ENCODE results near the gene FOXD1. TPM values are rescaled to one million over a fixed set of nuclear protein-coding genes. Genes with fewer than 3 reads are reported as not detected.
A peak's percentile ranks its signal among the peaks of the same experiment; 100 is the strongest.

The FOXD1 gene
- total and polyA plus RNA-seq, 3 donors from 2014 or later, result 7.4 to 12.8 (median 9.1) TPM

DNA sequence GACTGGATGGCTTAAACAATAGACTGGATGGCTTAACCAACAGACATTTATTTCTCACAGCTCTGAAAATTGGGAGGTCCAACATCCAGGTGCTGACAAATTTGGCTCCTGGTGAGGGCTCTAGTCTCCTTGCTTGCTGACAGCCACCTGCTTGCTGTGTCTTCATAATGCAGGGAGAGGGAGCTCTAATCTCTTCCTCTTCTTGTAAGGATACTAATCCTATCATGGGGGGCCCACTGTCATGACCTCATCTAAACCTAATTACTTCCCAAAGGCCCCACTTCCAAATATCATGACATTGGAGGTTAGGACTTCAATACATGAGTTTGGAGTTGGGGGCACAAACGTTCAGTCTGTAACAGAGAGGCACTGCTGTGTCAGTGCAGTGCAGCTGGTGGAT, 26.4 kb downstream of the FOXD1 start:
- Histone ChIP-seq H3K4me1 (no peaks in the 10 kb centered on the region), H3K4me3 (no peak overlapping the region), H3K27ac (no peak overlapping the region), H3K27me3 (no peaks in the 10 kb centered on the region), H3K36me3 (ENCODE audit: low read depth, missing control alignments) (no peaks in the 10 kb centered on the region), H3K9me3 (no peaks in the 10 kb centered on the region)
- DNase-seq, result no peak
- intact Hi-C loops (cut with DNase I; ENCODE audit: low total_unique reads), result no loop called here
- no peak for TF ChIP-seq POLR2A (IDR thresholded peaks at IDR 0.05)
- TF ChIP-seq, protein P1, sequence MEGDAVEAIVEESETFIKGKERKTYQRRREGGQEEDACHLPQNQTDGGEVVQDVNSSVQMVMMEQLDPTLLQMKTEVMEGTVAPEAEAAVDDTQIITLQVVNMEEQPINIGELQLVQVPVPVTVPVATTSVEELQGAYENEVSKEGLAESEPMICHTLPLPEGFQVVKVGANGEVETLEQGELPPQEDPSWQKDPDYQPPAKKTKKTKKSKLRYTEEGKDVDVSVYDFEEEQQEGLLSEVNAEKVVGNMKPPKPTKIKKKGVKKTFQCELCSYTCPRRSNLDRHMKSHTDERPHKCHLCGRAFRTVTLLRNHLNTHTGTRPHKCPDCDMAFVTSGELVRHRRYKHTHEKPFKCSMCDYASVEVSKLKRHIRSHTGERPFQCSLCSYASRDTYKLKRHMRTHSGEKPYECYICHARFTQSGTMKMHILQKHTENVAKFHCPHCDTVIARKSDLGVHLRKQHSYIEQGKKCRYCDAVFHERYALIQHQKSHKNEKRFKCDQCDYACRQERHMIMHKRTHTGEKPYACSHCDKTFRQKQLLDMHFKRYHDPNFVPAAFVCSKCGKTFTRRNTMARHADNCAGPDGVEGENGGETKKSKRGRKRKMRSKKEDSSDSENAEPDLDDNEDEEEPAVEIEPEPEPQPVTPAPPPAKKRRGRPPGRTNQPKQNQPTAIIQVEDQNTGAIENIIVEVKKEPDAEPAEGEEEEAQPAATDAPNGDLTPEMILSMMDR (IDR thresholded peaks at IDR 0.05), result no peak
- WGBS, 2 donors, result 86 to 88% methylated on average over 1 of the region's 1 CpG

GRCh38 chr5:73420666-73421065, 27.9 kb downstream of the FOXD1 start:
- H3K27me3 ChIP-seq, result no peaks in the 10 kb centered on the region
- no peak overlapping the region for H3K4me3 ChIP-seq
- DNase-seq, result no peak
- TF ChIP-seq POLR2A (IDR thresholded peaks at IDR 0.05), result no peak
- TF ChIP-seq, protein P1 (IDR thresholded peaks at IDR 0.05), result no peak
- intact Hi-C loops (cut with DNase I; ENCODE audit: low total_unique reads), result no loop called here
- no peaks in the 10 kb centered on the region for H3K36me3 ChIP-seq (ENCODE audit: low read depth, missing control alignments)
- WGBS, 2 donors, result 19 to 48% methylated on average over 3 of the region's 3 CpGs
- H3K27ac ChIP-seq, result no peak overlapping the region
- no peaks in the 10 kb centered on the region for H3K4me1 ChIP-seq
- H3K9me3 ChIP-seq, result no peaks in the 10 kb centered on the region

DNA sequence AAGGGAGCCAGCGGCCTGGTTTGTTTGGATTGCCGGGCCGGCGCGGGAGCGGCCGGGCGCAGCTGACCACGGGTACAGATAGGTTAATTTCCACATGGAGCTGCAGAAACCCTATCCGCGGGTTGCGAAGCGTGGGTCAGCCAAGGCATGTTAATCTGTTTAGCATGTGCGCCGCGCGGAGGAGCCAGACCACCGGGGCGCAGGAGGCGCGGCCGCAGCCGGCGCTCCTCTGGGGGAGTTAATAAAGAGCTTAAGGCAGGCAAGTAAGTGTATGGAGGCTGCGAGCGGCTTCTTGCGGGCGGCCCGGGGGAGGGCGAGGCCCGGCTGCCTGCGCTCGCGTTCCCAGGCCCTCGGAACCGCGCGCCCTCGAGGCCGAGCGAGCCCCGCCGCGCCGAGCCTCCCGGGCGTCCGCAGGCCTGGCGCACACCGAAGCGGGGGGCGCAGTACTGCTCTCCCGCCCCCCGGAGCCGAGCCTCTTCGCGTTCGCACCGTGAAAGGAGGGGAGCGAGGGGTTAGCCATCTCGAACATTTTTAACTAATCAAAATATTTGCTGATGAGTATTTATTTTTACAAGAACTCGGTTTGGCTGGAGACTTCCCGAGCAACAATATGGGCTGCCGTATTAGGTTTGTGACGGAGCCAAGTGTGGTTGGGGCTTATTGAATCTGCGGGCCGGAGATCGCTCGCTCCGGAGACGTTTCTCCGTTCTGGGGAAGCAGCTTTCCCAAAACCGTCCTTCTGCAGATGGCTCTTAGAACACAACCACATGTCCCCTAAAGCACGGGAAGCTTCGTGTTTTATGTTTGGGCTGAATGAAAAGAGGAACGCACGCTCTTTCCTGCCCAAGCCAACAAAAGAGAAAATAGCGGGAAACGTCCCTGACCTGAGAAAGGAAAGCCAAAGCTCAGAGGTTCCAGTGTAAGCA, 28.8 kb downstream of the FOXD1 start:
- no peaks in the 10 kb centered on the region for H3K36me3 ChIP-seq (ENCODE audit: low read depth, missing control alignments)
- H3K9me3 ChIP-seq, result no peaks in the 10 kb centered on the region
- intact Hi-C loops (cut with DNase I; ENCODE audit: low total_unique reads), result no loop called here
- 0 to 2% methylated on average over 47 to 75 of the region's 79 CpGs for WGBS, 2 donors
- TF ChIP-seq, protein P1 (IDR thresholded peaks at IDR 0.05), result no peak
- TF ChIP-seq POLR2A (IDR thresholded peaks at IDR 0.05), result no peak
- H3K27me3 ChIP-seq, result no peaks in the 10 kb centered on the region
- H3K27ac ChIP-seq, result peak overlapping the region in 1 of 2 donors; percentile 36
- DNase-seq, result peak; percentile 56
- H3K4me3 ChIP-seq, result peak overlapping the region; percentile 37 to 45
- no peaks in the 10 kb centered on the region for H3K4me1 ChIP-seq

DNA sequence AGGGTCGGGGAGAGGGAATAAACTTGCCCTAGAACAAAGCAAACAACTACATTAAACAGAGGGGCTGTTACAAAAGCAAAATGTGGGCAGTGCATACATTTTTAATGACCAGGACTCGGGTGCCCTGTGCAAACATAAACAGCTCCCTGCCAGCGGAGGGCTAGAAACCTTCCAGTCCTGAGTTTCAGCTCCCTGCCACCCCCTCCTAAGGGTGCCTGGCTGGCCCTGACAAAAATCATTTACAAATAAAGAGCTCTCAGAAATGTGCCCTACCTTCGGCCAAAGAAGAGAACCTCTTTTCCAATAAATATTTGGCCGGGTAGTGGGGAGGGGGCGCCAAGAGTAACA, 29.5 kb downstream of the FOXD1 start:
- 14 to 22% methylated on average over 6 of the region's 6 CpGs for WGBS, 2 donors
- intact Hi-C loops (cut with DNase I; ENCODE audit: low total_unique reads), result no loop called here
- no peaks in the 10 kb centered on the region for H3K27me3 ChIP-seq
- TF ChIP-seq, protein P1 (IDR thresholded peaks at IDR 0.05), result no peak
- no peak for TF ChIP-seq POLR2A (IDR thresholded peaks at IDR 0.05)
- H3K4me3 ChIP-seq, result peak overlapping the region in 1 of 2 donors; percentile 45
- no peaks in the 10 kb centered on the region for H3K4me1 ChIP-seq
- no peaks in the 10 kb centered on the region for H3K36me3 ChIP-seq (ENCODE audit: low read depth, missing control alignments)
- no peaks in the 10 kb centered on the region for H3K9me3 ChIP-seq
- peak; percentile 18 for DNase-seq
- peak overlapping the region in 1 of 2 donors; percentile 36 for H3K27ac ChIP-seq

All from testis (tissue), 3 donors.